Measurements from ENCODE around the gene TFDP2.

Gene TFDP2

GRCh38 chr3:142072816-142073215 lies 76.5 kb downstream of the TFDP2 start:
- DNase-seq (ENCODE audit: low spot score): no peak

GRCh38 chr3:142065932-142066331 lies 83.4 kb downstream of the TFDP2 start:
- DNase-seq (ENCODE audit: low spot score): no peak

- no peak for DNase-seq (ENCODE audit: low spot score)
These were observed 84.0 kb downstream of the TFDP2 start for GRCh38 chr3:142065344-142065743.

- no peak for DNase-seq (ENCODE audit: low spot score)
These were observed 84.9 kb downstream of the TFDP2 start for GRCh38 chr3:142064454-142064853.

- no peak for DNase-seq (ENCODE audit: low spot score)
These were observed 92.0 kb downstream of the TFDP2 start for GRCh38 chr3:142057331-142057725.

- DNase-seq (ENCODE audit: low spot score): no peak
These were observed 92.6 kb downstream of the TFDP2 start for GRCh38 chr3:142056656-142057330.

- DNase-seq (ENCODE audit: low spot score): no peak
These were observed 95.5 kb downstream of the TFDP2 start for GRCh38 chr3:142053835-142054234.

GRCh38 chr3:142053244-142053643 lies 96.1 kb downstream of the TFDP2 start:
- DNase-seq (ENCODE audit: low spot score): no peak

GRCh38 chr3:142051351-142051750 lies 98.0 kb downstream of the TFDP2 start:
- no peak for DNase-seq (ENCODE audit: low spot score)

- no peak for DNase-seq (ENCODE audit: low spot score)
These were observed 102.3 kb downstream of the TFDP2 start for GRCh38 chr3:142047021-142047369.

- DNase-seq (ENCODE audit: low spot score): no peak
These were observed 102.9 kb downstream of the TFDP2 start for GRCh38 chr3:142046320-142047020.

GRCh38 chr3:142040941-142041491 lies 108.3 kb downstream of the TFDP2 start:
- no peak for DNase-seq (ENCODE audit: low spot score)

- no peak for DNase-seq (ENCODE audit: low spot score)
These were observed 113.9 kb downstream of the TFDP2 start for GRCh38 chr3:142035308-142035922.

GRCh38 chr3:142033292-142033691 lies 116.1 kb downstream of the TFDP2 start:
- no peak for DNase-seq (ENCODE audit: low spot score)

GRCh38 chr3:142031575-142031974 lies 117.8 kb downstream of the TFDP2 start:
- DNase-seq (ENCODE audit: low spot score): no peak

- DNase-seq (ENCODE audit: low spot score): no peak
These were observed 119.6 kb downstream of the TFDP2 start for GRCh38 chr3:142029791-142030190.

- DNase-seq (ENCODE audit: low spot score): no peak
These were observed 120.2 kb downstream of the TFDP2 start for GRCh38 chr3:142029052-142029642.

GRCh38 chr3:142028243-142028777 lies 121.0 kb downstream of the TFDP2 start:
- peak; percentile 38 for DNase-seq (ENCODE audit: low spot score)

GRCh38 chr3:142027735-142028134 lies 121.6 kb downstream of the TFDP2 start:
- no peak for DNase-seq (ENCODE audit: low spot score)

GRCh38 chr3:142027300-142027699 lies 122.0 kb downstream of the TFDP2 start:
- no peak for DNase-seq (ENCODE audit: low spot score)

- no peak for DNase-seq (ENCODE audit: low spot score)
These were observed 123.0 kb downstream of the TFDP2 start for GRCh38 chr3:142026333-142026732.

GRCh38 chr3:142022381-142022780 lies 127.0 kb downstream of the TFDP2 start:
- no peak for DNase-seq (ENCODE audit: low spot score)

Data from hepatic stellate cell (primary cell).